Neuronal stem cell (in vitro differentiated cells): ENCODE results near the gene C1QTNF1. TPM values are rescaled to one million over a fixed set of nuclear protein-coding genes. Genes with fewer than 3 reads are reported as not detected.

Source experiments
- DNase-seq: peaks from one replicate; pipeline ENCODE4 v3.0.0-alpha.2; 2013; ENCODE audit warnings: low spot score
- H2AFZ ChIP-seq: one replicate; pipeline ENCODE4 v1.6.1; 2013; ENCODE audit warnings: mild to moderate bottlenecking, low read length, inconsistent platforms
- H2AK5ac ChIP-seq: 2 replicates; pipeline ENCODE4 v1.6.1; 2013; ENCODE audit warnings: low read depth, mild to moderate bottlenecking, inconsistent platforms, low read length, moderate library complexity, mixed read lengths
- H2BK120ac ChIP-seq: 2 replicates; pipeline ENCODE4 v1.6.1; 2013; ENCODE audit warnings: low read depth, mild to moderate bottlenecking, inconsistent platforms, low read length, moderate library complexity, mixed read lengths
- H2BK12ac ChIP-seq: one replicate; pipeline ENCODE4 v1.6.1; 2013; ENCODE audit warnings: low read length, inconsistent platforms
- H2BK15ac ChIP-seq: 2 replicates; pipeline ENCODE4 v1.6.1; 2013; ENCODE audit warnings: mild to moderate bottlenecking, low read length, inconsistent platforms, mixed read lengths
- H2BK5ac ChIP-seq: one replicate; pipeline ENCODE4 v1.6.1; 2013; ENCODE audit warnings: inconsistent platforms, mild to moderate bottlenecking, low read length, moderate library complexity
- H3K14ac ChIP-seq: one replicate; pipeline ENCODE4 v1.6.1; 2013; ENCODE audit warnings: low read length, inconsistent platforms
- H3K18ac ChIP-seq: 2 replicates; pipeline ENCODE4 v1.6.1; 2013; ENCODE audit warnings: low read length, inconsistent platforms
- H3K23ac ChIP-seq: 2 replicates; pipeline ENCODE4 v1.6.1; 2013; ENCODE audit warnings: low read depth, mild to moderate bottlenecking, mixed read lengths, low read length, inconsistent platforms; ENCODE audit not compliant: poor library complexity
- H3K27ac ChIP-seq: replicated peaks from 3 replicates; pipeline ENCODE4 v1.5.1; 2013; ENCODE audit warnings: low read length, inconsistent platforms
- H3K27me3 ChIP-seq, 3 experiments: 2 replicates each; pipeline ENCODE4 v1.6.1; 2013; ENCODE audit warnings: low read length in 3 of 3, mild to moderate bottlenecking in 2 of 3, inconsistent platforms in 1 of 3, low read depth in 1 of 3, mixed read lengths in 1 of 3, moderate library complexity in 1 of 3; ENCODE audit not compliant: control insufficient read depth in 3 of 3, insufficient read depth in 3 of 3
- H3K36me3 ChIP-seq, 2 donors: replicated peaks in 1 of 2; 2 replicates each; pipeline ENCODE4 v1.6.1; 2013; ENCODE audit warnings: low read length in 2 of 2; ENCODE audit not compliant: control insufficient read depth in 2 of 2, insufficient read depth in 2 of 2
- H3K4ac ChIP-seq: 2 replicates; pipeline ENCODE4 v1.6.1; 2013; ENCODE audit warnings: inconsistent platforms, mild to moderate bottlenecking, low read length, moderate library complexity
- H3K4me1 ChIP-seq, 2 donors: 1 replicate in 1 of 2; 2 replicates in 1 of 2; pipeline ENCODE4 v1.6.1; 2013; ENCODE audit warnings: low read length in 2 of 2, low read depth in 1 of 2; ENCODE audit not compliant: control insufficient read depth in 2 of 2, insufficient read depth in 1 of 2
- H3K4me2 ChIP-seq: one replicate; pipeline ENCODE4 v1.6.1; 2013; ENCODE audit warnings: mild to moderate bottlenecking, low read length, inconsistent platforms; ENCODE audit not compliant: insufficient read depth, poor library complexity, severe bottlenecking
- H3K4me3 ChIP-seq, 2 donors: 2 replicates each; pipeline ENCODE4 v1.5.1; 2013; ENCODE audit warnings: low read length in 2 of 2, mild to moderate bottlenecking in 2 of 2, inconsistent platforms in 1 of 2, moderate library complexity in 1 of 2
- H3K79me1 ChIP-seq: one replicate; pipeline ENCODE4 v1.6.1; 2013; ENCODE audit warnings: low read depth, mild to moderate bottlenecking, inconsistent platforms, low read length, moderate library complexity
- H3K9ac ChIP-seq: one replicate; pipeline ENCODE4 v1.6.1; 2013; ENCODE audit warnings: mild to moderate bottlenecking, low read depth, low read length, inconsistent platforms; ENCODE audit not compliant: poor library complexity
- H3K9me3 ChIP-seq, 2 donors: replicated peaks in 1 of 2; 2 replicates each; pipeline versions ENCODE3 to v1.6.1; 2013; ENCODE audit warnings: low read length in 2 of 2, mild to moderate bottlenecking in 2 of 2, inconsistent platforms in 1 of 2, low read depth in 1 of 2, mixed read lengths in 1 of 2, moderate library complexity in 1 of 2; ENCODE audit not compliant: control insufficient read depth in 2 of 2, insufficient read depth in 1 of 2
- H4K8ac ChIP-seq: one replicate; pipeline ENCODE4 v1.6.1; 2013; ENCODE audit warnings: low read depth, mild to moderate bottlenecking, inconsistent platforms, low read length, moderate library complexity
- H4K91ac ChIP-seq: one replicate; pipeline ENCODE4 v1.6.1; 2013; ENCODE audit warnings: low read length, low read depth, mild to moderate bottlenecking, inconsistent platforms; ENCODE audit not compliant: poor library complexity
- WGBS, 2 donors: extraction: QIAGEN DNeasy Blood & Tissue Kit; methylation state at CpG; one replicate each; pipeline ENCODE4 v1.1.7; 2013; ENCODE audit warnings: missing lambda C conversion rate in 2 of 2, mixed read lengths in 1 of 2; ENCODE audit not compliant: insufficient read length in 2 of 2, insufficient replicate concordance in 1 of 2; ENCODE audit errors: extremely low coverage in 2 of 2; 5-methylcytosine and 5-hydroxymethylcytosine counted together
- polyA plus RNA-seq, 2 experiments: library from polyadenylated mRNA; stranded (reverse); fragments of 200-250 nt; gene quantifications; one replicate each; pipeline ENCODE4 v1.2.3, GENCODE V29; 2013

Gene C1QTNF1
- polyA plus RNA-seq (2013, experiment 1 of 2), result 1.3 TPM
- 1.6 TPM for polyA plus RNA-seq (2013, experiment 2 of 2)

- Histone ChIP-seq H2BK5ac (peak within 1 kb of the TSS; percentile 80), H2AK5ac (peak within 1 kb of the TSS; percentile 56), H2AFZ (peak within 1 kb of the TSS; percentile 97), H3K4me1 (peaks cover 5 to 10% of the 10 kb centered on the region in 2 donors), H3K9ac (peak within 1 kb of the TSS; percentile 91), H3K4ac (no peak within 1 kb of the TSS), H4K91ac (no peak within 1 kb of the TSS), H3K23ac (peak within 1 kb of the TSS; percentile 47), H3K4me3 (peak within 1 kb of the TSS; percentile 47 to 84), H3K79me1 (no peaks in the 10 kb centered on the region), H3K4me2 (peak within 1 kb of the TSS; percentile 99), H3K18ac (peak within 1 kb of the TSS; percentile 92), H3K27ac (no peak within 1 kb of the TSS), H2BK15ac (peak within 1 kb of the TSS; percentile 56), H2BK120ac (no peak within 1 kb of the TSS), H2BK12ac (peak within 1 kb of the TSS; percentile 85), H4K8ac (no peak within 1 kb of the TSS), H3K14ac (peak within 1 kb of the TSS; percentile 84), H3K9me3 (no peaks in the 10 kb centered on the region), H3K27me3 (peaks cover 0 to 99% (median 15%) of the 10 kb centered on the region in 3 experiments), H3K36me3 (no peaks in the 10 kb centered on the region)
- no CpG with 5 or more reads among the region's 77 CpGs for whole genome bisulfite sequencing, 2 donors
- peak; percentile 44 for DNase-seq
Observed at GRCh38 chr17:79023886-79024771, at the start of gene C1QTNF1. TSS of gene C1QTNF1 (plus strand) at chr17:79024169. CDS start at chr17:79043969, 19,800 bp downstream.

GRCh38 chr17:78974635-78975591 is 49.1 kb upstream of the C1QTNF1 start:
- H2BK120ac ChIP-seq, result no peak overlapping the region
- WGBS, 2 donors, result no CpG with 5 or more reads among the region's 30 CpGs
- no peak overlapping the region for H2BK5ac ChIP-seq
- H4K91ac ChIP-seq, result no peak overlapping the region
- peaks cover 3 to 4% of the 10 kb centered on the region in 2 donors for H3K36me3 ChIP-seq
- H3K27ac ChIP-seq, result no peak overlapping the region
- no peak overlapping the region for H3K23ac ChIP-seq
- no peak overlapping the region for H3K4me2 ChIP-seq
- peaks cover 18 to 19% of the 10 kb centered on the region in 2 donors for H3K4me1 ChIP-seq
- no peak overlapping the region for H2AK5ac ChIP-seq
- H3K4ac ChIP-seq, result no peak overlapping the region
- H2BK15ac ChIP-seq, result no peak overlapping the region
- H4K8ac ChIP-seq, result no peak overlapping the region
- no peaks in the 10 kb centered on the region for H3K9me3 ChIP-seq
- H3K14ac ChIP-seq, result no peak overlapping the region
- H3K18ac ChIP-seq, result no peak overlapping the region
- H3K9ac ChIP-seq, result peak overlapping the region; percentile 12
- H2AFZ ChIP-seq, result no peak overlapping the region
- no peak for DNase-seq
- H2BK12ac ChIP-seq, result peak overlapping the region; percentile 82
- H3K79me1 ChIP-seq, result no peaks in the 10 kb centered on the region
- H3K4me3 ChIP-seq, result no peak overlapping the region
- no peaks in the 10 kb centered on the region for H3K27me3 ChIP-seq

- no peak overlapping the region for H2AK5ac ChIP-seq
- H3K4me3 ChIP-seq, result no peak overlapping the region
- H3K9me3 ChIP-seq, result no peaks in the 10 kb centered on the region
- no peak overlapping the region for H3K14ac ChIP-seq
- WGBS, 2 donors, result no CpG with 5 or more reads among the region's 20 CpGs
- no peak overlapping the region for H2AFZ ChIP-seq
- no peak overlapping the region for H2BK120ac ChIP-seq
- peaks cover 0 to 2% of the 10 kb centered on the region in 2 donors for H3K36me3 ChIP-seq
- H3K18ac ChIP-seq, result peak overlapping the region; percentile 51
- H2BK15ac ChIP-seq, result peak overlapping the region; percentile 20
- H3K27me3 ChIP-seq, result no peaks in the 10 kb centered on the region
- no peak overlapping the region for H3K4me2 ChIP-seq
- peaks cover 20 to 29% of the 10 kb centered on the region in 2 donors for H3K4me1 ChIP-seq
- H4K8ac ChIP-seq, result no peak overlapping the region
- no peak for DNase-seq
- no peak overlapping the region for H2BK12ac ChIP-seq
- peak overlapping the region; percentile 72 for H2BK5ac ChIP-seq
- no peak overlapping the region for H3K4ac ChIP-seq
- H3K79me1 ChIP-seq, result no peaks in the 10 kb centered on the region
- no peak overlapping the region for H3K9ac ChIP-seq
- H3K27ac ChIP-seq, result no peak overlapping the region
- no peak overlapping the region for H4K91ac ChIP-seq
- no peak overlapping the region for H3K23ac ChIP-seq
Observed at GRCh38 chr17:78976907-78977680, 46.9 kb upstream of the C1QTNF1 start.
